CD14-positive monocyte (primary cell): Measurements from ENCODE around the gene PLXNA1. TPM values are rescaled to one million over a fixed set of nuclear protein-coding genes. Genes with fewer than 3 reads are reported as not detected.
A peak's percentile ranks its signal among the peaks of the same experiment; 100 is the strongest.

Source experiments
- DNase-seq, 3 donors: peaks; one replicate each; pipeline ENCODE4 v3.0.0-alpha.2; 2011 to 2022
- H2AFZ ChIP-seq: 2 replicates; pipeline ENCODE4 v1.6.0; 2012; ENCODE audit warnings: mild to moderate bottlenecking, low read depth, low read length, inconsistent platforms; ENCODE audit not compliant: insufficient read depth, poor library complexity, severe bottlenecking
- H3K27ac ChIP-seq, 2 donors: 1 replicate in 1 of 2; 2 replicates in 1 of 2; pipeline ENCODE4 v1.5.1; 2012 to 2013; ENCODE audit warnings: low read length in 2 of 2, control low read depth in 1 of 2, inconsistent platforms in 1 of 2, low read depth in 1 of 2, mild to moderate bottlenecking in 1 of 2
- H3K27me3 ChIP-seq, 2 donors: one replicate each; pipeline versions ENCODE4 v1.6.0 to v1.6.1; 2011 to 2013; ENCODE audit warnings: low read length in 2 of 2; ENCODE audit not compliant: control insufficient read depth in 2 of 2, insufficient read depth in 2 of 2
- H3K36me3 ChIP-seq, 2 donors: replicated peaks in 1 of 2; 1 replicate in 1 of 2; 2 replicates in 1 of 2; pipeline versions ENCODE4 v1.5.1 to v1.6.1; 2012 to 2013; ENCODE audit warnings: low read length in 2 of 2, control low read depth in 1 of 2, inconsistent platforms in 1 of 2, mild to moderate bottlenecking in 1 of 2; ENCODE audit not compliant: insufficient read depth in 2 of 2, control insufficient read depth in 1 of 2
- H3K4me1 ChIP-seq, 2 donors: 1 replicate in 1 of 2; 2 replicates in 1 of 2; pipeline versions ENCODE4 v1.5.1 to v1.6.1; 2012 to 2013; ENCODE audit warnings: low read length in 2 of 2, control low read depth in 1 of 2, inconsistent platforms in 1 of 2, mild to moderate bottlenecking in 1 of 2, moderate library complexity in 1 of 2; ENCODE audit not compliant: insufficient read depth in 2 of 2, control insufficient read depth in 1 of 2
- H3K4me2 ChIP-seq: replicated peaks from 2 replicates; pipeline ENCODE3; 2012; ENCODE audit warnings: low read length, moderate library complexity, mild to moderate bottlenecking; ENCODE audit not compliant: poor library complexity, severe bottlenecking; ENCODE audit errors: extremely low read depth
- H3K4me3 ChIP-seq, 3 experiments: fragments of 200-600 bp in 1 of 3; sonication (generic) in 1 of 3; replicated peaks in 1 of 3; 1 replicate in 2 of 3; 2 replicates in 1 of 3; pipeline ENCODE4 v1.5.1; 2011 to 2013; ENCODE audit warnings: low read length in 3 of 3, mild to moderate bottlenecking in 3 of 3, control low read depth in 2 of 3, low read depth in 2 of 3, inconsistent platforms in 1 of 3, moderate library complexity in 1 of 3
- H3K79me2 ChIP-seq: 2 replicates; pipeline ENCODE4 v1.6.0; 2012; ENCODE audit warnings: mild to moderate bottlenecking, control low read depth, inconsistent platforms, low read length, moderate library complexity; ENCODE audit not compliant: insufficient read depth
- H3K9ac ChIP-seq: 2 replicates; pipeline ENCODE4 v1.6.0; 2017; ENCODE audit warnings: low read length, mild to moderate bottlenecking; ENCODE audit not compliant: insufficient read depth, poor library complexity, severe bottlenecking
- H3K9me3 ChIP-seq, 2 donors: replicated peaks in 1 of 2; 1 replicate in 1 of 2; 2 replicates in 1 of 2; pipeline versions ENCODE4 v1.5.1 to v1.6.1; 2012 to 2013; ENCODE audit warnings: low read length in 2 of 2, control low read depth in 1 of 2; ENCODE audit not compliant: control insufficient read depth in 1 of 2, insufficient read depth in 1 of 2
- H4K20me1 ChIP-seq: 2 replicates; pipeline ENCODE4 v1.6.0; 2012; ENCODE audit warnings: mild to moderate bottlenecking, low read length, control low read depth, moderate library complexity; ENCODE audit not compliant: insufficient read depth
- H3K27ac Mint-ChIP-seq, 7 donors: one replicate each; pipeline ENCODE4 v1.8.0; 2020; ENCODE audit warnings: mild to moderate bottlenecking in 7 of 7, mixed read lengths in 7 of 7, moderate library complexity in 6 of 7, inconsistent platforms in 2 of 7
- H3K27me3 Mint-ChIP-seq, 3 donors: one replicate each; pipeline ENCODE4 v1.8.0; 2021 to 2022; ENCODE audit warnings: low read depth in 3 of 3, mild to moderate bottlenecking in 3 of 3, mixed read lengths in 3 of 3, moderate library complexity in 3 of 3, inconsistent platforms in 1 of 3
- H3K36me3 Mint-ChIP-seq, 2 donors: one replicate each; pipeline ENCODE4 v1.8.0; 2020; ENCODE audit warnings: mixed read lengths in 2 of 2, inconsistent platforms in 1 of 2, mild to moderate bottlenecking in 1 of 2
- H3K4me1 Mint-ChIP-seq: one replicate; pipeline ENCODE4 v1.8.0; 2020; ENCODE audit warnings: mild to moderate bottlenecking, mixed read lengths
- H3K4me3 Mint-ChIP-seq, 2 donors: one replicate each; pipeline ENCODE4 v1.8.0; 2020; ENCODE audit warnings: mild to moderate bottlenecking in 2 of 2, mixed read lengths in 2 of 2, moderate library complexity in 1 of 2
- H3K9me3 Mint-ChIP-seq, 7 donors: one replicate each; pipeline ENCODE4 v1.8.0; 2020 to 2022; ENCODE audit warnings: mixed read lengths in 7 of 7, mild to moderate bottlenecking in 6 of 7, moderate library complexity in 6 of 7, inconsistent platforms in 2 of 7
- WGBS: methylation state at CpG from one replicate; pipeline ENCODE4 v1.1.5; 2013; ENCODE audit warnings: missing lambda C conversion rate; ENCODE audit not compliant: insufficient coverage; 5-methylcytosine and 5-hydroxymethylcytosine counted together
- intact Hi-C, 2 donors: fragments of 100-400 bp; cut with micrococcal nuclease; formaldehyde crosslinking; loops; one replicate each; pipeline versions ENCODE4 v1.15.0 to v1.15.1; 2023
- polyA plus RNA-seq, 3 donors: library from polyadenylated mRNA; depleted of rRNA in 1 of 3; unstranded in 2 of 3; stranded (reverse) in 1 of 3; fragments of 300-500 nt in 2 of 3; fragments of >200 nt in 1 of 3; fragmentation: Illumina TruSeq in 2 of 3; gene quantifications; 1 replicate in 2 of 3; 2 replicates in 1 of 3; pipeline ENCODE4 v1.2.3, GENCODE V29; 2012 to 2021
- TF ChIP-seq, protein P1 (sequence below): fragments of 200-600 bp; IDR thresholded peaks from one replicate; pipeline ENCODE4 v1.8.0; 2022; ENCODE audit warnings: antibody characterized with exemption, mild to moderate bottlenecking

The PLXNA1 gene
- polyA plus RNA-seq, 3 donors: 2.7 TPM; not detected in 2

DNA sequence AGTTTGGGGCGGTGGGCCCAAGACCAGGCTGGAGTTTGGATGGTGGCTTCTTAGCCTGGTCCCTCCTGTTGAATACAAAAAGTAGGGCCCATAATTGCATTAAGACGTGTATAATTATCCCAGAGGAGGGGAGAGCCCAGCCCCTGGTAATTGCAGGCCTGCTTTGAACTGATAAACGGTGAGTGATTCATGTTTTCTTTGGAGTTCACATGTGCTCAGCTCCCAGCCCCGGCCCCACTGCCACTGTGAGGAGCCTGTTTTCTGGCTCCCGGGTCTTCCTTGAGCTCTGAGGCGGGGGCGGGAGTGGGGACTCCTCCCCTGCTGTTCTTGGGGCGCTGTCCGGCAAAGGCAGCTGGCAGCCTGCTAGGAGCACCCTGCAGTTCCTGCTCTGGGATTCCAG is 3.1 kb downstream of the PLXNA1 start:
- H3K4me3 Mint-ChIP-seq: peak overlapping the region in 1 of 2 donors; percentile 16
- peaks cover 0 to 2% of the 10 kb centered on the region in 2 donors for H3K36me3 Mint-ChIP-seq
- H3K9me3 ChIP-seq: peaks cover 4% of the 10 kb centered on the region in 2 donors
- peaks cover 0 to 6% (median 0%) of the 10 kb centered on the region in 7 donors for H3K9me3 Mint-ChIP-seq
- 84% methylated on average over 8 of the region's 9 CpGs for WGBS
- peaks cover 17 to 23% of the 10 kb centered on the region in 2 donors for H3K4me1 ChIP-seq
- no peaks in the 10 kb centered on the region for H3K36me3 ChIP-seq
- no peak overlapping the region for H3K27ac Mint-ChIP-seq
- H3K79me2 ChIP-seq: no peaks in the 10 kb centered on the region
- no peak overlapping the region for H3K27ac ChIP-seq
- peaks cover 10% of the 10 kb centered on the region for H3K4me1 Mint-ChIP-seq
- peaks cover 3% of the 10 kb centered on the region for H4K20me1 ChIP-seq
- H3K4me2 ChIP-seq: no peak overlapping the region
- intact Hi-C loops: loop anchor here (10.0 kb wide), 2 partner anchors 281 to 319 kb away; partner anchors contain the start of gene CHCHD6 (in 1 of the 2)
- H3K4me3 ChIP-seq: no peak overlapping the region
- H3K9ac ChIP-seq: no peak overlapping the region
- H3K27me3 Mint-ChIP-seq: peaks cover 14 to 53% (median 41%) of the 10 kb centered on the region in 3 donors
- H3K27me3 ChIP-seq: peaks cover 13 to 41% of the 10 kb centered on the region in 2 donors
- TF ChIP-seq, protein P1, sequence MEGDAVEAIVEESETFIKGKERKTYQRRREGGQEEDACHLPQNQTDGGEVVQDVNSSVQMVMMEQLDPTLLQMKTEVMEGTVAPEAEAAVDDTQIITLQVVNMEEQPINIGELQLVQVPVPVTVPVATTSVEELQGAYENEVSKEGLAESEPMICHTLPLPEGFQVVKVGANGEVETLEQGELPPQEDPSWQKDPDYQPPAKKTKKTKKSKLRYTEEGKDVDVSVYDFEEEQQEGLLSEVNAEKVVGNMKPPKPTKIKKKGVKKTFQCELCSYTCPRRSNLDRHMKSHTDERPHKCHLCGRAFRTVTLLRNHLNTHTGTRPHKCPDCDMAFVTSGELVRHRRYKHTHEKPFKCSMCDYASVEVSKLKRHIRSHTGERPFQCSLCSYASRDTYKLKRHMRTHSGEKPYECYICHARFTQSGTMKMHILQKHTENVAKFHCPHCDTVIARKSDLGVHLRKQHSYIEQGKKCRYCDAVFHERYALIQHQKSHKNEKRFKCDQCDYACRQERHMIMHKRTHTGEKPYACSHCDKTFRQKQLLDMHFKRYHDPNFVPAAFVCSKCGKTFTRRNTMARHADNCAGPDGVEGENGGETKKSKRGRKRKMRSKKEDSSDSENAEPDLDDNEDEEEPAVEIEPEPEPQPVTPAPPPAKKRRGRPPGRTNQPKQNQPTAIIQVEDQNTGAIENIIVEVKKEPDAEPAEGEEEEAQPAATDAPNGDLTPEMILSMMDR: no peak
- DNase-seq: no peak
- H2AFZ ChIP-seq: no peak overlapping the region

- Histone ChIP-seq H3K79me2 (no peaks in the 10 kb centered on the region), H3K9ac (no peak overlapping the region), H3K4me1 (peaks cover 13 to 16% of the 10 kb centered on the region in 2 donors), H3K27ac (no peak overlapping the region), H2AFZ (no peak overlapping the region), H4K20me1 (peaks cover 3% of the 10 kb centered on the region), H3K9me3 (peaks cover 0 to 4% of the 10 kb centered on the region in 2 donors), H3K4me3 (no peak overlapping the region), H3K36me3 (no peaks in the 10 kb centered on the region), H3K27me3 (peaks cover 8 to 30% of the 10 kb centered on the region in 2 donors), H3K4me2 (no peak overlapping the region)
- no peak overlapping the region for H3K4me3 Mint-ChIP-seq
- peaks cover 3% of the 10 kb centered on the region for H3K4me1 Mint-ChIP-seq
- no peak for DNase-seq
- intact Hi-C loops: loop anchor here (10.0 kb wide), 2 partner anchors 282 to 318 kb away; partner anchors contain the start of gene CHCHD6 (in 1 of the 2)
- H3K27ac Mint-ChIP-seq: peak overlapping the region in 1 of 7 donors; percentile 42
- TF ChIP-seq, protein P1: no peak
- WGBS: 76% methylated on average over 4 of the region's 4 CpGs
- H3K27me3 Mint-ChIP-seq: peaks cover 8 to 41% (median 33%) of the 10 kb centered on the region in 3 donors
- peaks cover 0 to 5% (median 0%) of the 10 kb centered on the region in 7 donors for H3K9me3 Mint-ChIP-seq
- peaks cover 0 to 2% of the 10 kb centered on the region in 2 donors for H3K36me3 Mint-ChIP-seq
These were observed 4.2 kb downstream of the PLXNA1 start for GRCh38 chr3:126987129-126987528.
